H1 (cell line): ENCODE results near the gene ALG1. TPM values are rescaled to one million over a fixed set of nuclear protein-coding genes. Genes with fewer than 3 reads are reported as not detected.
A peak's percentile ranks its signal among the peaks of the same experiment; 100 is the strongest.

ENCODE experiments used
- CTCF ChIA-PET: fragments of 300-600 bp; sonication (Branson Sonifier 250); formaldehyde crosslinking; loops from one replicate; lab custom pipeline; 2021; ENCODE audit not compliant: partially characterized antibody; lab: Charles Lee
- POLR2A ChIA-PET: fragments of 300-600 bp; sonication (Branson Sonifier 250); formaldehyde crosslinking; loops from one replicate; lab custom pipeline; 2021; ENCODE audit warnings: inconsistent platforms; ENCODE audit not compliant: partially characterized antibody; lab: Charles Lee
- DNase-seq, 2 experiments: peaks; one replicate each; pipeline versions ENCODE4 v3.0.0 to v3.0.0-alpha.2; 2010 to 2022; ENCODE audit warnings: low spot score in 2 of 2, low read depth in 1 of 2, mixed read lengths in 1 of 2
- FAIRE-seq: peaks from 2 replicates; lab custom pipeline; 2011; peaks lifted over from hg19 to GRCh38; lab: Jason Lieb, UNC
- H2AFZ ChIP-seq: 2 replicates; pipeline ENCODE4 v1.8.1; 2012; ENCODE audit warnings: low read length, inconsistent platforms
- H2AK5ac ChIP-seq: 2 replicates; pipeline ENCODE4 v1.6.1; 2013; ENCODE audit warnings: low read depth, low read length
- H2BK120ac ChIP-seq: replicated peaks from 2 replicates; pipeline ENCODE3; 2013; ENCODE audit warnings: low read depth, low read length, inconsistent platforms
- H2BK12ac ChIP-seq: 2 replicates; pipeline ENCODE4 v1.6.1; 2013; ENCODE audit warnings: low read depth, low read length
- H2BK15ac ChIP-seq: 2 replicates; pipeline ENCODE4 v1.6.1; 2013; ENCODE audit warnings: low read length
- H2BK20ac ChIP-seq: 2 replicates; pipeline ENCODE4 v1.6.1; 2013; ENCODE audit warnings: low read length
- H2BK5ac ChIP-seq: 2 replicates; pipeline ENCODE4 v1.6.1; 2013; ENCODE audit warnings: low read depth, low read length
- H3K14ac ChIP-seq: 2 replicates; pipeline ENCODE4 v1.6.1; 2013; ENCODE audit warnings: inconsistent platforms; ENCODE audit not compliant: insufficient read length
- H3K18ac ChIP-seq: 2 replicates; pipeline ENCODE4 v1.6.1; 2013; ENCODE audit warnings: low read length; ENCODE audit errors: extremely low read depth
- H3K23ac ChIP-seq: 2 replicates; pipeline ENCODE4 v1.6.1; 2013; ENCODE audit warnings: inconsistent platforms; ENCODE audit not compliant: insufficient read length
- H3K23me2 ChIP-seq: 2 replicates; pipeline ENCODE4 v1.6.1; 2013; ENCODE audit warnings: low read depth, low read length
- H3K27ac ChIP-seq: 2 replicates; pipeline ENCODE4 v1.6.1; 2011; ENCODE audit warnings: low read depth, low read length, inconsistent platforms
- H3K27me3 ChIP-seq, 4 experiments: replicated peaks in 1 of 4; 1 replicate in 1 of 4; 2 replicates in 3 of 4; pipeline versions ENCODE4 v1.6.1 to v1.8.1; 2011 to 2013; ENCODE audit warnings: low read length in 3 of 4, mild to moderate bottlenecking in 3 of 4, inconsistent platforms in 2 of 4, mixed read lengths in 2 of 4, moderate library complexity in 1 of 4; ENCODE audit not compliant: control insufficient read depth in 3 of 4, insufficient read depth in 3 of 4; ENCODE audit errors: extremely low read depth in 1 of 4
- H3K36me3 ChIP-seq, 4 experiments: 2 replicates each; pipeline versions ENCODE4 v1.6.1 to v1.8.1; 2011 to 2013; ENCODE audit warnings: mild to moderate bottlenecking in 4 of 4, low read length in 3 of 4, moderate library complexity in 2 of 4, control low read depth in 1 of 4, inconsistent platforms in 1 of 4; ENCODE audit not compliant: insufficient read depth in 4 of 4, control insufficient read depth in 2 of 4
- H3K4ac ChIP-seq: replicated peaks from 2 replicates; pipeline ENCODE3; 2013; ENCODE audit warnings: low read length, low read depth, mixed read lengths, inconsistent platforms; ENCODE audit not compliant: insufficient read length
- H3K4me1 ChIP-seq, 4 experiments: replicated peaks in 1 of 4; 1 replicate in 1 of 4; 2 replicates in 3 of 4; pipeline versions ENCODE4 v1.6.1 to v1.8.1; 2011 to 2013; ENCODE audit warnings: low read length in 3 of 4, inconsistent platforms in 2 of 4, mixed read lengths in 1 of 4; ENCODE audit not compliant: insufficient read depth in 4 of 4, control insufficient read depth in 3 of 4
- H3K4me2 ChIP-seq, 2 experiments: 2 replicates each; pipeline versions ENCODE4 v1.6.1 to v1.8.1; 2011 to 2013; ENCODE audit warnings: low read depth in 2 of 2, low read length in 2 of 2, control low read depth in 1 of 2, inconsistent platforms in 1 of 2, mild to moderate bottlenecking in 1 of 2; ENCODE audit not compliant: insufficient read depth in 1 of 2
- H3K4me3 ChIP-seq, 4 experiments: fragments of 200-600, 300-600 bp in 1 of 4; sonication (generic), shearing (Covaris generic), sonication (Bioruptor Twin) in 1 of 4; 2 replicates each; pipeline versions ENCODE4 v1.5.1 to v1.8.1; 2011 to 2016; ENCODE audit warnings: low read length in 4 of 4, low read depth in 3 of 4, control low read depth in 2 of 4, inconsistent platforms in 2 of 4, mild to moderate bottlenecking in 2 of 4, mixed read lengths in 1 of 4, moderate library complexity in 1 of 4; ENCODE audit not compliant: insufficient read depth in 2 of 4; ENCODE audit errors: extremely low read depth in 1 of 4
- H3K56ac ChIP-seq: replicated peaks from 2 replicates; pipeline ENCODE3; 2013; ENCODE audit warnings: low read depth, mild to moderate bottlenecking, mixed read lengths, low read length, inconsistent platforms; ENCODE audit not compliant: insufficient read length
- H3K79me1 ChIP-seq: 2 replicates; pipeline ENCODE4 v1.6.1; 2013; ENCODE audit warnings: low read depth, low read length, control low read depth
- H3K79me2 ChIP-seq, 2 experiments: 2 replicates each; pipeline versions ENCODE4 v1.6.1 to v1.8.1; 2012 to 2013; ENCODE audit warnings: low read length in 2 of 2, mild to moderate bottlenecking in 2 of 2, inconsistent platforms in 1 of 2; ENCODE audit not compliant: insufficient read depth in 2 of 2, control insufficient read depth in 1 of 2
- H3K9ac ChIP-seq, 4 experiments: replicated peaks in 1 of 4; 1 replicate in 1 of 4; 2 replicates in 3 of 4; pipeline versions ENCODE4 v1.6.1 to v1.8.1; 2011 to 2013; ENCODE audit warnings: low read depth in 3 of 4, low read length in 3 of 4, control low read depth in 2 of 4, mild to moderate bottlenecking in 2 of 4, moderate library complexity in 2 of 4, inconsistent platforms in 1 of 4; ENCODE audit errors: extremely low read depth in 1 of 4
- H3K9me3 ChIP-seq, 2 experiments: 2 replicates each; pipeline versions ENCODE4 v1.6.1 to v1.8.1; 2012 to 2013; ENCODE audit warnings: mild to moderate bottlenecking in 2 of 2, moderate library complexity in 2 of 2, control low read depth in 1 of 2, inconsistent platforms in 1 of 2, low read depth in 1 of 2, low read length in 1 of 2, mixed read lengths in 1 of 2; ENCODE audit not compliant: insufficient read depth in 2 of 2
- H4K20me1 ChIP-seq, 2 experiments: replicated peaks in 1 of 2; 2 replicates each; pipeline versions ENCODE3 to v1.8.1; 2011 to 2013; ENCODE audit warnings: inconsistent platforms in 2 of 2, low read length in 2 of 2, mild to moderate bottlenecking in 1 of 2; ENCODE audit not compliant: insufficient read depth in 2 of 2, control insufficient read depth in 1 of 2
- H4K5ac ChIP-seq: 2 replicates; pipeline ENCODE4 v1.6.1; 2013; ENCODE audit warnings: low read length, low read depth, mixed read lengths, inconsistent platforms; ENCODE audit not compliant: insufficient read length
- H4K8ac ChIP-seq: 2 replicates; pipeline ENCODE4 v1.8.0; 2013; ENCODE audit warnings: mild to moderate bottlenecking, moderate library complexity, low read length, inconsistent platforms; ENCODE audit not compliant: insufficient read depth; ENCODE audit errors: extremely low read depth
- H4K91ac ChIP-seq: replicated peaks from 2 replicates; pipeline ENCODE3; 2013; ENCODE audit warnings: low read length, mixed read lengths, inconsistent platforms; ENCODE audit not compliant: insufficient read length
- ASH2L ChIP-seq: fragments of 200-600, 300-600 bp; sonication (generic); IDR thresholded peaks from one replicate; pipeline ENCODE4 v1.7.1; 2017; ENCODE audit warnings: low read length
- CBX5 ChIP-seq: fragments of 300-800, 300-1000 bp; sonication (generic); IDR thresholded peaks from 2 replicates; pipeline ENCODE4 v1.7.1; 2016; ENCODE audit warnings: antibody characterized with exemption, low read length, low read depth
- E2F6 ChIP-seq: IDR thresholded peaks from 2 replicates; pipeline ENCODE4 v1.6.1; 2012; ENCODE audit warnings: inconsistent platforms
- FOSL1 ChIP-seq: IDR thresholded peaks from 2 replicates; pipeline ENCODE4 v1.6.1; 2011; ENCODE audit warnings: mild to moderate bottlenecking, low read depth, low read length, moderate library complexity; ENCODE audit not compliant: insufficient read depth
- HDAC2 ChIP-seq, 2 experiments: fragments of 300-600 bp in 1 of 2; sonication (generic) in 1 of 2; IDR thresholded peaks; 2 replicates each; pipeline ENCODE4 v1.6.1; 2011 to 2012; ENCODE audit warnings: low read depth in 2 of 2, low read length in 2 of 2, mild to moderate bottlenecking in 2 of 2, moderate library complexity in 2 of 2, borderline replicate concordance in 1 of 2, inconsistent platforms in 1 of 2
- MAFK ChIP-seq: IDR thresholded peaks from 2 replicates; pipeline ENCODE4 v1.6.1; 2012; ENCODE audit warnings: low read depth, mild to moderate bottlenecking, improper control_type of control experiment, low read length
- RFX5 ChIP-seq: IDR thresholded peaks from 2 replicates; pipeline ENCODE4 v1.6.1; 2011; ENCODE audit warnings: low read depth, low read length, improper control_type of control experiment, borderline replicate concordance
- RNF2 ChIP-seq: fragments of 200-900, 300-1000 bp; sonication (generic); IDR thresholded peaks from 2 replicates; pipeline ENCODE4 v1.7.1; 2016; ENCODE audit warnings: borderline replicate concordance, low read depth, mild to moderate bottlenecking, antibody characterized with exemption, low read length; ENCODE audit not compliant: poor library complexity, severe bottlenecking; ENCODE audit errors: missing control alignments
- RXRA ChIP-seq: IDR thresholded peaks from 2 replicates; pipeline ENCODE4 v1.6.1; 2011; ENCODE audit warnings: low read depth, mild to moderate bottlenecking, low read length, moderate library complexity; ENCODE audit not compliant: insufficient read depth
- SIX5 ChIP-seq: IDR thresholded peaks from 2 replicates; pipeline ENCODE4 v1.6.1; 2011; ENCODE audit warnings: mild to moderate bottlenecking, low read depth, low read length
- SP1 ChIP-seq: IDR thresholded peaks from 2 replicates; pipeline ENCODE4 v1.6.1; 2011; ENCODE audit warnings: low read depth, low read length
- WGBS, 2 experiments: shearing (Covaris generic) in 1 of 2; methylation state at CpG; one replicate each; pipeline versions ENCODE4 v1.1.6 to v1.1.7; 2013 to 2015; ENCODE audit warnings: low lambda C conversion rate in 2 of 2, mixed read lengths in 2 of 2, inconsistent platforms in 1 of 2, low coverage in 1 of 2, missing lambda C conversion rate in 1 of 2; ENCODE audit not compliant: insufficient replicate concordance in 2 of 2, insufficient coverage in 1 of 2, insufficient read length in 1 of 2; ENCODE audit errors: extremely low coverage in 1 of 2, missing lambda C conversion rate in 1 of 2; 5-methylcytosine and 5-hydroxymethylcytosine counted together
- polyA plus RNA-seq, 7 experiments: library from polyadenylated mRNA; depleted of rRNA in 3 of 7; stranded (reverse) in 5 of 7; unstranded in 2 of 7; fragments of >200 nt in 5 of 7; fragments of 200-250 nt in 2 of 7; gene quantifications; 1 replicate in 5 of 7; 2 replicates in 1 of 7; 4 replicates in 1 of 7; pipeline versions ENCODE4 v1.2.1 to v1.2.3, GENCODE V29; 2011 to 2013; ENCODE audit warnings: missing spikeins in 2 of 7, mixed read lengths in 2 of 7
- total RNA-seq: library from RNA; stranded (reverse); fragmentation: NEBNext Ultra II Directional; extraction: Animal tissue kit (Norgen Biotek cat#: 25700); gene quantifications from 2 replicates; pipeline ENCODE4 v1.2.1, GENCODE V29; 2021

Gene ALG1
- total and polyA plus RNA-seq, 2 of the 8 experiments (the other 6 are each of a cell fraction or from before 2014, with no cell fraction given) = 34.8 to 46.5 TPM

GRCh38 chr16:5060073-5060641 lies 11.5 kb upstream of the ALG1 start:
- Histone ChIP-seq H3K4me1 (peaks cover 0 to 24% (median 14%) of the 10 kb centered on the region in 4 experiments; a peak in 6 of 7 replicates), H2AFZ (no peak overlapping the region), H3K4me3 (no peak overlapping the region), H2BK20ac (peak overlapping the region; percentile 98), H4K8ac (peak overlapping the region; percentile 63), H3K9ac (no peak overlapping the region; a peak in 2 of 7 replicates), H2BK15ac (peak overlapping the region; percentile 72; the same call in 1 of the 2 replicates), H3K4ac (no peak overlapping the region), H3K79me1 (no peaks in the 10 kb centered on the region), H3K23ac (no peak overlapping the region), H3K56ac (peak overlapping the region; percentile 19), H3K36me3 (no peaks in the 10 kb centered on the region), H3K9me3 (no peaks in the 10 kb centered on the region), H2AK5ac (no peak overlapping the region), H4K5ac (peak overlapping the region; percentile 18), H3K18ac (peak overlapping the region; percentile 83), H3K4me2 (peak overlapping the region; percentile 22 to 54; a peak in 3 of 4 replicates), H3K79me2 (no peaks in the 10 kb centered on the region), H4K91ac (peak overlapping the region; percentile 25), H2BK120ac (peak overlapping the region; percentile 21), H4K20me1 (no peaks in the 10 kb centered on the region), H2BK5ac (peak overlapping the region; percentile 81; the same call in 1 of the 2 replicates), H3K27ac (no peak overlapping the region), H2BK12ac (peak overlapping the region; percentile 95; the same call in 1 of the 2 replicates), H3K14ac (no peak overlapping the region), H3K23me2 (no peaks in the 10 kb centered on the region; the same call in 1 of the 2 replicates), H3K27me3 (no peaks in the 10 kb centered on the region)
- DNase-seq (peak in 1 of 2 experiments; percentile 58), FAIRE-seq (no peak)
- ChIA-PET POLR2A (interaction anchor here (0.8 to 3.0 kb wide), 6 partner anchors 10 to 124 kb away, joined by 3 to 17 read pairs (median 4); partner anchors contain the start of gene ALG1), CTCF (interaction anchor here (0.9 to 28.8 kb wide), 6 partner anchors 17 to 192 kb away, joined by 3 to 625 read pairs (median 5); partner anchors contain the start of genes ALG1 and SEC14L5)
- no peak for TF ChIP-seq RFX5
- no peak for TF ChIP-seq HDAC2 (IDR thresholded peaks at IDR 0.05; ENCODE audit: borderline replicate concordance in 1 of 2, low read depth in 2 of 2, low read length in 2 of 2)
- TF ChIP-seq E2F6 = no peak
- TF ChIP-seq SIX5 = no peak
- TF ChIP-seq ASH2L = no peak
- TF ChIP-seq MAFK = no peak
- no peak for TF ChIP-seq RNF2
- no peak for TF ChIP-seq RXRA
- TF ChIP-seq SP1 = no peak
- no peak for TF ChIP-seq CBX5
- TF ChIP-seq FOSL1 = no peak
- 76% methylated on average over 10 of the region's 10 CpGs; no CpG with 5 or more reads in 1 of the 2 experiments for WGBS, 2 experiments
